ENCODE data around the gene GRAP. TPM values are rescaled to one million over a fixed set of nuclear protein-coding genes. Genes with fewer than 3 reads are reported as not detected.
A peak's percentile ranks its signal among the peaks of the same experiment; 100 is the strongest.
"Not testable (repeated sequence)": the region's sequence is repeated elsewhere in the genome, so short reads cannot be mapped to it uniquely, and the experiment has no call there.

The GRAP gene
- total and polyA plus RNA-seq, 7 experiments from 2014 or later: 31.9 to 162 (median 84.4) TPM

- no peaks in the 10 kb centered on the region for H3K27me3 Mint-ChIP-seq
- H3K4me1 Mint-ChIP-seq: peaks cover 16 to 40% (median 33%) of the 10 kb centered on the region in 7 donors
- POLR2A ChIA-PET: interaction anchor here (0.5 to 1.1 kb wide), 3 partner anchors 14 to 41 kb away, joined by 3 to 5 read pairs (median 4); no protein-coding TSS in a partner anchor
- no peak overlapping the region for H3K4me3 Mint-ChIP-seq
- DNase-seq (peak in 1 of 9 donors; percentile 7), ATAC-seq (no peak)
- no peak overlapping the region for H3K4me3 ChIP-seq (ENCODE audit: low read length)
- H3K27ac Mint-ChIP-seq: peak overlapping the region in 6 of 9 donors; percentile 39 to 81 (median 55)
- H3K4me1 ChIP-seq (ENCODE audit: control insufficient read depth in 2 of 2, insufficient read depth in 2 of 2, low read length in 2 of 2): peaks cover 0 to 14% of the 10 kb centered on the region in 2 donors
- intact Hi-C loops (cut with micrococcal nuclease): no loop called here
- no peaks in the 10 kb centered on the region for H3K27me3 ChIP-seq (ENCODE audit: control insufficient read depth in 2 of 2, insufficient read depth in 2 of 2, low read length in 2 of 2)
- H3K36me3 Mint-ChIP-seq: peaks cover 0 to 17% (median 9%) of the 10 kb centered on the region in 5 donors
- no peaks in the 10 kb centered on the region for H3K9me3 Mint-ChIP-seq
- no peak overlapping the region for H3K27ac ChIP-seq (ENCODE audit: low read depth, low read length)
- peaks cover 0 to 50% (median 3%) of the 10 kb centered on the region in 3 experiments for H3K36me3 ChIP-seq (ENCODE audit: control insufficient read depth in 2 of 3, insufficient read depth in 3 of 3, low read length in 3 of 3)
- CTCF ChIA-PET: interaction anchor here (1.3 to 1.9 kb wide), 3 partner anchors 11 to 61 kb away, joined by 3 to 9 read pairs (median 4); no protein-coding TSS in a partner anchor
- no peaks in the 10 kb centered on the region for H3K9me3 ChIP-seq (ENCODE audit: control insufficient read depth in 2 of 3, low read length in 3 of 3)
These were observed 24.6 kb downstream of the GRAP start for GRCh38 chr17:19022128-19022527.

- no peaks in the 10 kb centered on the region for H3K9me3 Mint-ChIP-seq
- H3K27me3 Mint-ChIP-seq: no peaks in the 10 kb centered on the region
- ChIA-PET CTCF (interaction anchor here (1.3 to 1.6 kb wide), 2 partner anchors 10 to 19 kb away, joined by 3 to 4 read pairs; no protein-coding TSS in a partner anchor), POLR2A (interaction anchor here (0.5 to 1.1 kb wide), 3 partner anchors 14 to 41 kb away, joined by 3 to 5 read pairs (median 3); partner anchors contain the start of gene FAM83G)
- intact Hi-C loops (cut with micrococcal nuclease): no loop called here
- H3K36me3 Mint-ChIP-seq: peaks cover 0 to 17% (median 9%) of the 10 kb centered on the region in 5 donors
- peak overlapping the region; percentile 21 for H3K27ac ChIP-seq (ENCODE audit: low read depth, low read length)
- H3K4me3 ChIP-seq (ENCODE audit: low read length): no peak overlapping the region
- H3K4me1 Mint-ChIP-seq: peaks cover 16 to 44% (median 37%) of the 10 kb centered on the region in 7 donors
- ATAC-seq (peak; percentile 33), DNase-seq (peak in 6 of 9 donors; percentile 14 to 44 (median 37))
- no peak overlapping the region for H3K4me3 Mint-ChIP-seq
- H3K4me1 ChIP-seq (ENCODE audit: control insufficient read depth in 2 of 2, insufficient read depth in 2 of 2, low read length in 2 of 2): peaks cover 0 to 14% of the 10 kb centered on the region in 2 donors
- H3K9me3 ChIP-seq (ENCODE audit: control insufficient read depth in 2 of 3, low read length in 3 of 3): no peaks in the 10 kb centered on the region
- H3K36me3 ChIP-seq (ENCODE audit: control insufficient read depth in 2 of 3, insufficient read depth in 3 of 3, low read length in 3 of 3): peaks cover 0 to 50% (median 3%) of the 10 kb centered on the region in 3 experiments
- H3K27ac Mint-ChIP-seq: peak overlapping the region in 2 of 9 donors; percentile 21 to 60
- H3K27me3 ChIP-seq (ENCODE audit: control insufficient read depth in 2 of 2, insufficient read depth in 2 of 2, low read length in 2 of 2): no peaks in the 10 kb centered on the region
These were observed 25.1 kb downstream of the GRAP start for GRCh38 chr17:19021622-19022083.

- peaks cover 0 to 17% (median 9%) of the 10 kb centered on the region in 5 donors for H3K36me3 Mint-ChIP-seq
- CTCF ChIA-PET, H3K27me3 Mint-ChIP-seq: not testable (repeated sequence)
These were observed 25.6 kb downstream of the GRAP start for GRCh38 chr17:19021011-19021621.

GRCh38 chr17:19020016-19020415 is 26.7 kb downstream of the GRAP start:
- Histone ChIP-seq H3K27ac (ENCODE audit: low read depth, low read length) (peak overlapping the region; percentile 2), H3K27me3 (ENCODE audit: control insufficient read depth in 2 of 2, insufficient read depth in 2 of 2, low read length in 2 of 2) (no peaks in the 10 kb centered on the region), H3K36me3 (ENCODE audit: control insufficient read depth in 2 of 3, insufficient read depth in 3 of 3, low read length in 3 of 3) (peaks cover 0 to 50% (median 3%) of the 10 kb centered on the region in 3 experiments), H3K9me3 (ENCODE audit: control insufficient read depth in 2 of 3, low read length in 3 of 3) (no peaks in the 10 kb centered on the region), H3K4me1 (ENCODE audit: control insufficient read depth in 2 of 2, insufficient read depth in 2 of 2, low read length in 2 of 2) (peaks cover 0 to 14% of the 10 kb centered on the region in 2 donors), H3K4me3 (ENCODE audit: low read length) (no peak overlapping the region)
- intact Hi-C loops (cut with micrococcal nuclease): no loop called here
- ChIA-PET POLR2A (no interaction called here), CTCF (no interaction called here)
- Mint-ChIP-seq H3K27ac (peak overlapping the region in 5 of 9 donors; percentile 15 to 78 (median 70)), H3K9me3 (no peaks in the 10 kb centered on the region), H3K27me3 (no peaks in the 10 kb centered on the region), H3K36me3 (peaks cover 0 to 17% (median 9%) of the 10 kb centered on the region in 5 donors), H3K4me1 (peaks cover 15 to 53% (median 46%) of the 10 kb centered on the region in 7 donors), H3K4me3 (no peak overlapping the region)
- no peak for ATAC-seq
- peak in 1 of 9 donors; percentile 2 for DNase-seq

More at GRCh38 chr17:19021011-19021621, 25.6 kb downstream of the GRAP start:
- Histone ChIP-seq H3K4me1 (ENCODE audit: control insufficient read depth in 2 of 2, insufficient read depth in 2 of 2, low read length in 2 of 2) (peaks cover 0 to 14% of the 10 kb centered on the region in 2 donors), H3K36me3 (ENCODE audit: control insufficient read depth in 2 of 3, insufficient read depth in 3 of 3, low read length in 3 of 3) (peaks cover 0 to 50% (median 3%) of the 10 kb centered on the region in 3 experiments), H3K27ac (ENCODE audit: low read depth, low read length) (peak overlapping the region; percentile 21)
- H3K4me1 Mint-ChIP-seq: peaks cover 16 to 48% (median 40%) of the 10 kb centered on the region in 7 donors
- peak overlapping the region in 4 of 9 donors; percentile 21 to 81 (median 61) for H3K27ac Mint-ChIP-seq
- H3K4me3 ChIP-seq (ENCODE audit: low read length); H3K4me3 Mint-ChIP-seq; H3K9me3 Mint-ChIP-seq; H3K9me3 ChIP-seq (ENCODE audit: control insufficient read depth in 2 of 3, low read length in 3 of 3); H3K27me3 ChIP-seq (ENCODE audit: control insufficient read depth in 2 of 2, insufficient read depth in 2 of 2, low read length in 2 of 2); ATAC-seq; intact Hi-C loops (cut with micrococcal nuclease): not testable (repeated sequence)
- peak in 1 of 9 donors; percentile 3 for DNase-seq
- POLR2A ChIA-PET: interaction anchor here (0.9 kb wide), 1 partner anchor 17 kb away, joined by 3 read pairs; the partner anchor contains the start of gene FAM83G

GRCh38 chr17:19019041-19019941 is 27.5 kb downstream of the GRAP start:
- POLR2A ChIA-PET: interaction anchor here (0.7 to 1.4 kb wide), 3 partner anchors 12 to 71 kb away, joined by 3 to 5 read pairs (median 3); no protein-coding TSS in a partner anchor
- CTCF ChIA-PET: no interaction called here
- ATAC-seq (no peak), DNase-seq (peak in 1 of 9 donors; percentile 7)
- Histone ChIP-seq H3K27me3 (ENCODE audit: control insufficient read depth in 2 of 2, insufficient read depth in 2 of 2, low read length in 2 of 2) (no peaks in the 10 kb centered on the region), H3K4me1 (ENCODE audit: control insufficient read depth in 2 of 2, insufficient read depth in 2 of 2, low read length in 2 of 2) (peaks cover 0 to 8% of the 10 kb centered on the region in 2 donors), H3K27ac (ENCODE audit: low read depth, low read length) (peak overlapping the region; percentile 35), H3K36me3 (ENCODE audit: control insufficient read depth in 2 of 3, insufficient read depth in 3 of 3, low read length in 3 of 3) (peaks cover 0 to 50% (median 3%) of the 10 kb centered on the region in 3 experiments), H3K9me3 (ENCODE audit: control insufficient read depth in 2 of 3, low read length in 3 of 3) (no peaks in the 10 kb centered on the region), H3K4me3 (ENCODE audit: low read length) (no peak overlapping the region)
- no peak overlapping the region for H3K4me3 Mint-ChIP-seq
- peaks cover 8 to 46% (median 38%) of the 10 kb centered on the region in 7 donors for H3K4me1 Mint-ChIP-seq
- H3K27me3 Mint-ChIP-seq: no peaks in the 10 kb centered on the region
- peaks cover 0 to 13% (median 4%) of the 10 kb centered on the region in 5 donors for H3K36me3 Mint-ChIP-seq
- peak overlapping the region in 8 of 9 donors; percentile 39 to 80 (median 58) for H3K27ac Mint-ChIP-seq
- H3K9me3 Mint-ChIP-seq: no peaks in the 10 kb centered on the region
- intact Hi-C loops (cut with micrococcal nuclease): no loop called here

GRCh38 chr17:19018600-19018950 is 28.2 kb downstream of the GRAP start:
- Histone ChIP-seq H3K4me1 (ENCODE audit: control insufficient read depth in 2 of 2, insufficient read depth in 2 of 2, low read length in 2 of 2) (peaks cover 0 to under 1% of the 10 kb centered on the region in 2 donors), H3K4me3 (ENCODE audit: low read length) (no peak overlapping the region), H3K9me3 (ENCODE audit: control insufficient read depth in 2 of 3, low read length in 3 of 3) (no peaks in the 10 kb centered on the region), H3K27ac (ENCODE audit: low read depth, low read length) (peak overlapping the region; percentile 35), H3K27me3 (ENCODE audit: control insufficient read depth in 2 of 2, insufficient read depth in 2 of 2, low read length in 2 of 2) (no peaks in the 10 kb centered on the region), H3K36me3 (ENCODE audit: control insufficient read depth in 2 of 3, insufficient read depth in 3 of 3, low read length in 3 of 3) (peaks cover 0 to 46% (median 3%) of the 10 kb centered on the region in 3 experiments)
- H3K27me3 Mint-ChIP-seq: no peaks in the 10 kb centered on the region
- ChIA-PET CTCF (no interaction called here), POLR2A (interaction anchor here (0.7 to 1.4 kb wide), 3 partner anchors 11 to 70 kb away, joined by 3 to 5 read pairs (median 3); no protein-coding TSS in a partner anchor)
- H3K36me3 Mint-ChIP-seq: peaks cover 0 to 13% (median 1%) of the 10 kb centered on the region in 5 donors
- H3K4me1 Mint-ChIP-seq: peaks cover under 1 to 39% (median 31%) of the 10 kb centered on the region in 7 donors
- no peak overlapping the region for H3K4me3 Mint-ChIP-seq
- intact Hi-C loops (cut with micrococcal nuclease): no loop called here
- DNase-seq (peak in 1 of 9 donors; percentile 1), ATAC-seq (no peak)
- no peaks in the 10 kb centered on the region for H3K9me3 Mint-ChIP-seq
- peak overlapping the region in 7 of 9 donors; percentile 41 to 80 (median 60) for H3K27ac Mint-ChIP-seq
